WTC11 (cell line): Measurements from ENCODE around the gene STT3B. TPM values are rescaled to one million over a fixed set of nuclear protein-coding genes. Genes with fewer than 3 reads are reported as not detected.

Experiments
- ATAC-seq: fragments of 200-7000 bp; cut with Tn5 transposase; 2 replicates; pipeline ENCODE4 v1.10.0; 2021; ENCODE audit warnings: mild to moderate bottlenecking, moderate library complexity
- CTCF ChIA-PET: fragments of 300-600 bp; sonication (Branson Sonifier 250); formaldehyde crosslinking; loops from one replicate; lab custom pipeline; 2021; ENCODE audit warnings: antibody characterized with exemption; lab: Charles Lee
- POLR2A ChIA-PET: fragments of 350-600 bp; sonication (Branson Sonifier 250); formaldehyde crosslinking; loops from one replicate; lab custom pipeline; 2021; ENCODE audit warnings: antibody characterized with exemption; lab: Charles Lee
- DNase-seq: peaks from one replicate; pipeline ENCODE4 v3.0.0; 2021; ENCODE audit warnings: low spot score
- H3K27ac Mint-ChIP-seq: 2 replicates; pipeline ENCODE4 v1.8.0; 2021; ENCODE audit warnings: mixed read lengths
- H3K27me3 Mint-ChIP-seq: 2 replicates; pipeline ENCODE4 v1.8.0; 2021; ENCODE audit warnings: low read depth, mild to moderate bottlenecking, moderate library complexity, mixed read lengths
- H3K36me3 Mint-ChIP-seq: 2 replicates; pipeline ENCODE4 v1.8.0; 2021; ENCODE audit warnings: mixed read lengths
- H3K4me1 Mint-ChIP-seq: 2 replicates; pipeline ENCODE4 v1.8.0; 2022; ENCODE audit warnings: mixed read lengths
- H3K4me3 Mint-ChIP-seq: 2 replicates; pipeline ENCODE4 v1.8.0; 2021; ENCODE audit warnings: mild to moderate bottlenecking, moderate library complexity, mixed read lengths
- H3K9me3 Mint-ChIP-seq: 2 replicates; pipeline ENCODE4 v1.8.0; 2021; ENCODE audit warnings: mixed read lengths
- ARID4B ChIP-seq: sonication (generic); formaldehyde crosslinking; IDR thresholded peaks from 2 replicates; pipeline ENCODE4 v1.8.0; 2023; ENCODE audit warnings: missing genetic modification reagents, mild to moderate bottlenecking, borderline replicate concordance
- ATF1 ChIP-seq: sonication (generic); formaldehyde crosslinking; IDR thresholded peaks from 2 replicates; pipeline ENCODE4 v1.8.1; 2023; ENCODE audit warnings: mild to moderate bottlenecking, moderate library complexity, missing genetic modification reagents
- CBFB ChIP-seq: sonication (generic); formaldehyde crosslinking; IDR thresholded peaks from 2 replicates; pipeline ENCODE4 v1.8.1; 2022; ENCODE audit warnings: mild to moderate bottlenecking, low read depth, missing genetic modification reagents
- E2F5 ChIP-seq: sonication (generic); formaldehyde crosslinking; IDR thresholded peaks from 2 replicates; pipeline ENCODE4 v1.8.1; 2022; ENCODE audit warnings: mild to moderate bottlenecking, moderate library complexity, missing genetic modification reagents
- EMX1 ChIP-seq: fragments of 250-450 bp; sonication (Bioruptor Pico); IDR thresholded peaks from 2 replicates; pipeline ENCODE4 v1.8.0; 2021; ENCODE audit warnings: mild to moderate bottlenecking
- FOXJ3 ChIP-seq: sonication (generic); formaldehyde crosslinking; IDR thresholded peaks from 2 replicates; pipeline ENCODE4 v1.9.0; 2021; ENCODE audit warnings: missing genetic modification reagents, mild to moderate bottlenecking, borderline replicate concordance
- GRHL2 ChIP-seq: fragments of 250-450 bp; sonication (Bioruptor Pico); IDR thresholded peaks from 2 replicates; pipeline ENCODE4 v1.8.0; 2022; ENCODE audit warnings: mild to moderate bottlenecking, moderate library complexity; ENCODE audit not compliant: insufficient replicate concordance, severe bottlenecking
- JUN ChIP-seq: sonication (generic); formaldehyde crosslinking; IDR thresholded peaks from 2 replicates; pipeline ENCODE4 v1.8.0; 2023; ENCODE audit warnings: mild to moderate bottlenecking, missing genetic modification reagents
- MXD4 ChIP-seq: fragments of 250-450 bp; sonication (Bioruptor Pico); IDR thresholded peaks from 2 replicates; pipeline ENCODE4 v1.8.0; 2021; ENCODE audit warnings: mild to moderate bottlenecking, moderate library complexity, borderline replicate concordance
- NFE2L1 ChIP-seq: sonication (generic); formaldehyde crosslinking; IDR thresholded peaks from 2 replicates; pipeline ENCODE4 v1.8.1; 2023; ENCODE audit warnings: missing genetic modification reagents
- NFYB ChIP-seq: sonication (generic); formaldehyde crosslinking; conservative IDR thresholded peaks from 2 replicates; pipeline ENCODE4 v1.8.0; 2022; ENCODE audit warnings: low read depth, missing genetic modification reagents
- TP53 ChIP-seq: sonication (generic); formaldehyde crosslinking; IDR thresholded peaks from 2 replicates; pipeline ENCODE4 v1.8.1; 2023; ENCODE audit warnings: mild to moderate bottlenecking, missing genetic modification reagents
- ZBTB43 ChIP-seq: sonication (generic); formaldehyde crosslinking; IDR thresholded peaks from 2 replicates; pipeline ENCODE4 v1.8.1; 2023; ENCODE audit warnings: mild to moderate bottlenecking, missing genetic modification reagents
- ZNF138 ChIP-seq: sonication (generic); formaldehyde crosslinking; conservative IDR thresholded peaks from 2 replicates; pipeline ENCODE4 v1.8.1; 2022; ENCODE audit warnings: mild to moderate bottlenecking, moderate library complexity, missing genetic modification reagents
- ZNF423 ChIP-seq: fragments of 250-450 bp; sonication (Bioruptor Pico); IDR thresholded peaks from 2 replicates; pipeline ENCODE4 v2.1.2; 2022; ENCODE audit warnings: mild to moderate bottlenecking, moderate library complexity
- total RNA-seq: library from RNA; stranded (reverse); gene quantifications from 3 replicates; pipeline ENCODE4 v1.2.3, GENCODE V29; 2021
- TF ChIP-seq, protein P1 (sequence below): sonication (generic); formaldehyde crosslinking; conservative IDR thresholded peaks from 2 replicates; pipeline ENCODE4 v1.8.1; 2023; ENCODE audit warnings: mild to moderate bottlenecking, low read depth, missing genetic modification reagents, moderate library complexity
- TF ChIP-seq, protein P2 (sequence below): sonication (generic); formaldehyde crosslinking; IDR thresholded peaks from 2 replicates; pipeline ENCODE4 v1.8.1; 2023; ENCODE audit warnings: mild to moderate bottlenecking, moderate library complexity, missing genetic modification reagents
- TF ChIP-seq, protein P3 (sequence below): fragments of 250-450 bp; sonication (Bioruptor Pico); IDR thresholded peaks from 2 replicates; pipeline ENCODE4 v2.1.2; 2022; ENCODE audit warnings: mild to moderate bottlenecking, moderate library complexity

STT3B gene
- total RNA-seq, 1 experiment from 2014 or later, result 103 TPM

- no peak for TF ChIP-seq ARID4B (CRISPR knock-in tag)
Observed at GRCh38 chr3:31525532-31525931, 7.2 kb upstream of the STT3B start (continued).

GRCh38 chr3:31529421-31529820 is 3.3 kb upstream of the STT3B start:
- no peak overlapping the region for H3K27ac Mint-ChIP-seq
- no peak overlapping the region for H3K4me3 Mint-ChIP-seq
- TF ChIP-seq NFYB (no peak), MXD4 (no peak), ZNF138 (CRISPR knock-in tag) (no peak), NFE2L1 (no peak), ZBTB43 (CRISPR knock-in tag) (no peak), ATF1 (CRISPR knock-in tag) (no peak), FOXJ3 (CRISPR knock-in tag) (no peak), ZNF423 (CRISPR knock-in tag) (no peak), ARID4B (CRISPR knock-in tag) (no peak), E2F5 (CRISPR knock-in tag) (no peak), JUN (CRISPR knock-in tag) (no peak), CBFB (CRISPR knock-in tag) (no peak), EMX1 (CRISPR knock-in tag) (no peak), GRHL2 (CRISPR knock-in tag) (no peak), TP53 (CRISPR knock-in tag) (no peak)
- TF ChIP-seq, protein P1, sequence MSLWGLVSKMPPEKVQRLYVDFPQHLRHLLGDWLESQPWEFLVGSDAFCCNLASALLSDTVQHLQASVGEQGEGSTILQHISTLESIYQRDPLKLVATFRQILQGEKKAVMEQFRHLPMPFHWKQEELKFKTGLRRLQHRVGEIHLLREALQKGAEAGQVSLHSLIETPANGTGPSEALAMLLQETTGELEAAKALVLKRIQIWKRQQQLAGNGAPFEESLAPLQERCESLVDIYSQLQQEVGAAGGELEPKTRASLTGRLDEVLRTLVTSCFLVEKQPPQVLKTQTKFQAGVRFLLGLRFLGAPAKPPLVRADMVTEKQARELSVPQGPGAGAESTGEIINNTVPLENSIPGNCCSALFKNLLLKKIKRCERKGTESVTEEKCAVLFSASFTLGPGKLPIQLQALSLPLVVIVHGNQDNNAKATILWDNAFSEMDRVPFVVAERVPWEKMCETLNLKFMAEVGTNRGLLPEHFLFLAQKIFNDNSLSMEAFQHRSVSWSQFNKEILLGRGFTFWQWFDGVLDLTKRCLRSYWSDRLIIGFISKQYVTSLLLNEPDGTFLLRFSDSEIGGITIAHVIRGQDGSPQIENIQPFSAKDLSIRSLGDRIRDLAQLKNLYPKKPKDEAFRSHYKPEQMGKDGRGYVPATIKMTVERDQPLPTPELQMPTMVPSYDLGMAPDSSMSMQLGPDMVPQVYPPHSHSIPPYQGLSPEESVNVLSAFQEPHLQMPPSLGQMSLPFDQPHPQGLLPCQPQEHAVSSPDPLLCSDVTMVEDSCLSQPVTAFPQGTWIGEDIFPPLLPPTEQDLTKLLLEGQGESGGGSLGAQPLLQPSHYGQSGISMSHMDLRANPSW (CRISPR knock-in tag), result no peak
- TF ChIP-seq, protein P2, sequence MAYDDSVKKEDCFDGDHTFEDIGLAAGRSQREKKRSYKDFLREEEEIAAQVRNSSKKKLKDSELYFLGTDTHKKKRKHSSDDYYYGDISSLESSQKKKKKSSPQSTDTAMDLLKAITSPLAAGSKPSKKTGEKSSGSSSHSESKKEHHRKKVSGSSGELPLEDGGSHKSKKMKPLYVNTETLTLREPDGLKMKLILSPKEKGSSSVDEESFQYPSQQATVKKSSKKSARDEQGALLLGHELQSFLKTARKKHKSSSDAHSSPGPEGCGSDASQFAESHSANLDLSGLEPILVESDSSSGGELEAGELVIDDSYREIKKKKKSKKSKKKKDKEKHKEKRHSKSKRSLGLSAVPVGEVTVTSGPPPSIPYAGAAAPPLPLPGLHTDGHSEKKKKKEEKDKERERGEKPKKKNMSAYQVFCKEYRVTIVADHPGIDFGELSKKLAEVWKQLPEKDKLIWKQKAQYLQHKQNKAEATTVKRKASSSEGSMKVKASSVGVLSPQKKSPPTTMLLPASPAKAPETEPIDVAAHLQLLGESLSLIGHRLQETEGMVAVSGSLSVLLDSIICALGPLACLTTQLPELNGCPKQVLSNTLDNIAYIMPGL (CRISPR knock-in tag), result no peak
- TF ChIP-seq, protein P3, sequence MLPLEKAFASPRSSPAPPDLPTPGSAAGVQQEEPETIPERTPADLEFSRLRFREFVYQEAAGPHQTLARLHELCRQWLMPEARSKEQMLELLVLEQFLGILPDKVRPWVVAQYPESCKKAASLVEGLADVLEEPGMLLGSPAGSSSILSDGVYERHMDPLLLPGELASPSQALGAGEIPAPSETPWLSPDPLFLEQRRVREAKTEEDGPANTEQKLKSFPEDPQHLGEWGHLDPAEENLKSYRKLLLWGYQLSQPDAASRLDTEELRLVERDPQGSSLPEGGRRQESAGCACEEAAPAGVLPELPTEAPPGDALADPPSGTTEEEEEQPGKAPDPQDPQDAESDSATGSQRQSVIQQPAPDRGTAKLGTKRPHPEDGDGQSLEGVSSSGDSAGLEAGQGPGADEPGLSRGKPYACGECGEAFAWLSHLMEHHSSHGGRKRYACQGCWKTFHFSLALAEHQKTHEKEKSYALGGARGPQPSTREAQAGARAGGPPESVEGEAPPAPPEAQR (CRISPR knock-in tag), result no peak
- peaks cover 7% of the 10 kb centered on the region for H3K4me1 Mint-ChIP-seq
- ChIA-PET CTCF (no interaction called here), POLR2A (no interaction called here)
- H3K36me3 Mint-ChIP-seq, result no peaks in the 10 kb centered on the region
- no peak for DNase-seq
- no peaks in the 10 kb centered on the region for H3K9me3 Mint-ChIP-seq
- ATAC-seq, result no peak
- H3K27me3 Mint-ChIP-seq, result no peaks in the 10 kb centered on the region
